Measurements from ENCODE around the gene SUMO3.

Gene SUMO3

DNA sequence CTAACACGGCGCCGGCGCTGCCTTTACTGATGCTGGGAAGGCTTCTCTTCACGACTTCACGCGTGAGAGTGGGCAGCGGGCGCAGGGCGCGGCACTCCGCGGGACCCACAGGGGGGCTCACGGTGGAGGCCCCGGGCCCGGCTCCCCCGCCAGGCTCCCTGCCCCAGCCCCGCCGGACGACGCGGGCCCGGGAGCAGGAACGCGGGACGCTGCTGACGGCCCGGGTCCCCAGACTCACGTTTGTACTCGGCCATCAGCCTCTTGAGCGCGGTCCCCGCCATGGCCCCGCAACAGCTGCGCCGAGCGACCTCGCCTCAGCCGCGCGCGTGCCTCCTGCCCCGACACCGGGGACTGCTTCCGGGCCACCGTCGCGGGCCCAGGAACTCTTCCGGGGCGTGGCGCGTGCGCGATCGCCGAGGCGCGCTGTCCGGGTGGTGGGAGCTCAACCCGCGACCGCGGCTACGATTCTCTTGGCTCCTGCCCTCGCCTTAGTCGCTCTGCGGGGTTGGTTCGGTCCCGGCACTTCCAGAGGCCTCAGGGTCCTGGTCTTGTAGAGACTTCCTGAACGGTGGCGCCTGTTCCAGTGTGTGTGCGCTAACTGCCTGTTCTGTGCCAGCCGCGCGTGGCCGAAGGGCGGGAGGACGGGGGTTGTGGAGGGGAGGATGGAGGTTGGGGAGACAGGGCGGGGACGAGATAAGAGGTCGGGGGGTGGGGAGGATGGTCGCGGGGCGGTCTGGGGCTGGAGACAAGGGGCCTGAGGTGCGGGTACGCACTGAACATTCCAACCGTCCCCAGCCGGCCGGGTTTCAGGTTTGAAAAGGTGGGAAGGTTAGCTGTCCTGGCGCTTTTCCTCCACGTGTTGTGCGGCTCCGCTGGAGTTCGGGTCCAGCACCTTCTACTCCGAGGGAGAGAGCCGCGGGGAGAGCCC, 16.1 kb downstream of the SUMO3 start, which contains the start of gene UBE2G2:
Gene UBE2G2, minus strand, starts transcription at position 353 of the 928 bp plus-strand sequence. Its CDS starts 72 bp downstream, at position 281.
- peak; percentile 82 for DNase-seq

DNA sequence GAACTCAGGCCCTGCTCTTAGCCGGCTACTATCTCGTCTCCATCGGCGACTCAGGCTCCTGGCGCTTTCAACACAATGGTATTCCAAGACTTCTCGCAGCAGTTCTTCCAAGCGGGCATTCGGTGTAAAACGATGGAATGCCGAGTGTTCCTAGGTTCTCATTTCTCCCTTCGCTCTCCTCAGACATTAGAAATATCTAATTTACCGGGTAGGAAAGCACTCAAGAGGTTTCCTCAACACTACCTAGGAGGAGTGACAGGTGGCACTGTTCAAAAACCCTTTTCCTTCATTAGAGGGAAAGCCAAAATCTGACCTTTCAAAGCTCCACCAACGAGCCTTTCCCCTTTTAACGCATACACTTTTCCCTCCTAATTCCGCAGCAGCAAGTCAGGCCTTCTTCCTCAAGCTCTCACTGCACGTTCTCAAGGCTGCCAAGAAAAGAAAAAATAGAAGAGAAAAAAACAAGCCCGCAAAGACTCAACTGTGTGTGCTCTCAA, 16.8 kb downstream of the SUMO3 start:
- DNase-seq = no peak

DNA sequence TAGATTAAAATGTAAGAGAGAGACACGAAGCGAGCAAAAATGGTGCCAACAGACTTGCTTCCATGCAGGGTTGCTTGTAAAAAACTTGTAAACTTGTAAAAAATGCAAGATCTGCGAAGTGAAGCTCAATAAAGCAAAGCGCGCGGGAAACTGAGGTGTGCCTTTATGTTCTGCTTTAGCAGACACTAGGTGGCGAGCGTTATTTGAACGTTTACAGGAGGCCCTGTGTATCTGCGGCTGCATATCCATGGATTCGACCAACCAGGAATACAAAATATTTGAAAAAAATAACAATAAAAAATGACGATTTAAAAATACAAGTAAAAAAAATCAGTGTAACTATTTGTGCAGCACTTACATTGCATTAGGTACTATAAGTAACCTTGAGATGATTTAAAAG, 17.8 kb downstream of the SUMO3 start:
- DNase-seq = no peak

DNA sequence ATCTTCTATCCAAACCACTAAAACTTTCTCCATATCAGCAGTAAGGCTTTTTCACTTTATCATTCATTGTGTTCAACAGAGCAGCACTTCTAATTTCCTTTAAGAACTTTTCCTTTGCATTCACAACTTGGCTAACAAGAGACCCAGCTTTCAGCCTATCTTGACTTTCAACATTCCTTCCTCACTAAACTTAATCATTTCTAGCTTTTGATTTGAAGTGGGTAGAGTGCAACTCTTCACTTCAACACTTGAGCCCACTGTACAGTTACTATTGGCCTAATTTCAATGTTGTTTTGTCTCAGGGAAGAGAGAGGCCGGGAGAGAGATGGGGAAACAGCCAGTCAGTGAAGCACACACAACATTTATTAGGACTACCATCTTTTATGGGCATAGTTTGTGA, 18.2 kb downstream of the SUMO3 start:
- no peak for DNase-seq

DNA sequence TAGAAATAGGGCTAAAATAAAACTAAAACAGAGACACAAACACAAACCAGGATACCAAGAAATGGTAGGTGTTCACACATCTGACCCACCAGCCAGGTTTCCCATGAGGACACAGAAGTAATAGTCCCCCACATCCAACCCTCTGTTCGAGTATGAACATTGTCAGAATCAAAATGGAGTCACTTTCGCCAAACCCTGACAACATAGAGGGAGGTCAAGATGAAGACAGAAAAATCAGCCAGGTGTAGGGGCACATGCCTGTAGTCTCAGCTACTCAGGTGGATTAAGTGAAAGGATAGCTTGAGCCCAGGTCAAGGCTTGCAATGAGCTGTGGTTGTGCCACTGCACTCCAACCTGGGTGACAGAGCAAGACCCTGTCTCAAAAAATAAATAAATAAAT, 20.1 kb downstream of the SUMO3 start:
- DNase-seq = no peak

DNA sequence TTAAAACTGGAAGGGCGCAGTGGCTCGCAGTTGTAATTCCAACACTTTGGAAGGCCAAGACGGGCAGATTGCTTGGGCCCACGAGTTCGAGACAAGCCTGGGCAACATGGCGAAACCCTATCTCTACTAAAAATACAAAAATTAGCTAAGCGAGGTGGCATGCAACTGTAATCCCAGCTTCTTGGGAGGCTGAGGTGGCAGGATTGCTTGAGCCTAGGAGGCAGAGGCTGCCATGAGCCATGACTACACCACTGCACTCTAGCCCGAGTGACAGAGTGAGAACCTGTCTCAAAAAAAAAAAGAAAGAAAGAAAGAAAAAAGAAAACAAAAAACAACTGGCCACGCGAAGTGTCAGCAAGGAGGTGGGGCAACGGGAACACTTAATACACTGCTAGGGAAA, 22.5 kb downstream of the SUMO3 start:
- DNase-seq = no peak

DNA sequence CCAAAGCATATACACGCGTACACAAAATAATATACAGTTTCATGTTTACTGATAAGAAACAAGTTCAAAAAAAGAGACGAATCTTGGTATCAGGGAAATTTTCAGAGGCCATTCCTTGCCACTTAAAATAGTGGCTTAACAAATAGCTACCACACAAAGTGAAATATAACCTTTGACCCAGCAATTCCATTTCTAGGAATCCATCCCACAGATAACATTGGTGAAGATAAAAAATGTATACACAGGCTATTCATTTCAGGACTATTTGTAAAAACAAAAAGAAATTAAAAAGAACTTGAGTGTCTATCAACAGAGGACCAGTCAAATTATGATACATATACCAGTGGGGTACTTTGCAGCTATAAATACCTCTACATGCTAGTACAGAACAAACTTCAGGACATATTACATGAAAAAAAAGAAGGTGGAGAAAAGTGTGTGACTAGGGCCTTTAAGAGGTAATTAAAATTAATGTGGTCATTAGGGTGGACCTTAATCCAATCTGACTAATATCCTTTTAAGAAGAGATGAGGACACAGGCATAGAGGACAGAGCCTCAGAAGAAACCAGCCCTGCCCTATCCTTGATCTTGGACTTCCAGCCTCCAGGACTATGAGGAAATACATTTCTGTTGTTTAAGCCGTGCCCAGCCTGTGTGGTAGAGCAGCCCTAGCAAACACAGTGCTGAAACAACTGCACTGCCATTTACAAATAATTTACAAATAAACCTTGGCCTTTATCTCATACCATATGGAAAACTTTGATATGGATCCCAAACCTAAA, 24.1 kb downstream of the SUMO3 start:
- DNase-seq = no peak

DNA sequence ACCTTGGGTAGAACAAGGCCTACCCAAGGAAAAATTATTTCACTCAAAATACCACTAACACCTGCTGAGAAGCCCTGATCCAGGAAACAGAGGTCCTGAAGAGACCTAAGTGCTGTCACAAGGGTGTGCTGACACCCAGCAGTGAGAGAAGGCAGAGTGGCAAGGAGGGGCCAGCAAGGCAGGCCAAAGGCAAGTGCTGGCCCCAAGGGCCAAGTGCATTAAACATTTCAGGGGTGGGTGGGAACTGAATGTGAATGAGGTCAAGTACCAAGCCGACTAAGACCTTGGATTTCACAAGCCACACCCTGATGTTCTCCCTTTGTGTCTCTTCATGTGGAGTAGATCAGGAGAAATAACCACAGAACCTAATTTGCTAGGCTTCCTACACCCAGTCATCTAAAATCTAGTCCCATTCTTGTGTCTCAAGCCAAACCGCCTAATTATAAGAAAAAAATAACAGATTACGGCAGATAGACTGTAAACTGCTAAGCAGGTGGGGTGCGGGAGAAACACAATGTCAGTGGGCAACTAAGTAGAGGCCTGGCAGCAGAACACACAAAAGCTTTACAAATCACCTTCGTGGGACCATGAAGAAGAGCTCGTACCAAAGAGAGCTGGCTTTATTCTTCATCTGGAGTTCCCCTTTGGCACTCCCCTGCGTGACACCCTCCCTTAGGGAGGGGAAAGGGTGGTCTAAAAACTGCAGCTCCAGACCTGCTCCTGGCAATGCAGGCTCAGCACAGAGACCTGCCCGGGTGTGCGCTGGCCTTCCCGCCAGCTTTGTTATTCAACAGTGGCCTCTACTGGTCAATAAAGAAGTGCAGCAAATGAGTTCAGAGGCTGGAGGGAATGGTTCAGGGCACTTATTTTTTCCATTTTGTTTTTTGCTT, 24.9 kb downstream of the SUMO3 start:
- DNase-seq = peak; percentile 41

DNA sequence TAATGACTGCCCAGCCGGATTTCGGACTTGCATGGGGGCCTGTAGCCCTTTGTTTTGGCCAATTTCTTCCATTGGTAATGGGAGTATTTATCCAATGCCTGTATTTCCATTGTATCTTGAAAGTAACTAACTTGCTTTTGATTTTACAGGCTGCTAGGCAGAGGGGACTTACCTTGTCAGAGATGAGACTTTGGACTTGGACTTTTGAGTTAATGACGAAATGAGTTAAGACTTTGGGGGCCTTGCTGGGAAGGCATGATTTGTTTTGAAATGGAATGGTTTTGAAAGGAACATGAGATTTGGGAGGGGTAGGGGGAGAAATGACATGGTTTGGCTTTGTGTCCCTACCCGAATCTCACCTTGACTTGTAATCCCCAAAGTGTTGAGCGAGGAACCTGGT, 25.9 kb downstream of the SUMO3 start:
- DNase-seq = no peak

DNA sequence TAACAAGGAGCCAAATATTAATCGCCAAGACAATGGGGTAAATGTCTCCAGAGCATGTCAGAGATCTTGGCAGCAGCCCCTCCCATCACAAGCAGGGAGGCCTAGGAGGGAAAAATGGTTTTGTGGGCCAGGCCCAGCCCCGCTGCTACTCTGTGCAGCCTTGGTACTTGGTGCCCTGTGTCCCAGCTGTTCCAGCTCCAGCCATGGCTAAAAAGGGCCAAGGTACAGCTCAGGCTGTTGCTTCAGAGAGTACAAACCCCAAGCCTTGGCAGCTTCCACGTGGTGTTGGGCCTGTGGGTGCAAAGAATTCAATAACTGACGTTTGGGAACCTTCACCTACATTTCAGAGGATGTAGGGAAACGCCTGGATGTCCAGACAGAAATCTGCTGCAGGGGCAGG, 26.6 kb downstream of the SUMO3 start:
- no peak for DNase-seq

DNA sequence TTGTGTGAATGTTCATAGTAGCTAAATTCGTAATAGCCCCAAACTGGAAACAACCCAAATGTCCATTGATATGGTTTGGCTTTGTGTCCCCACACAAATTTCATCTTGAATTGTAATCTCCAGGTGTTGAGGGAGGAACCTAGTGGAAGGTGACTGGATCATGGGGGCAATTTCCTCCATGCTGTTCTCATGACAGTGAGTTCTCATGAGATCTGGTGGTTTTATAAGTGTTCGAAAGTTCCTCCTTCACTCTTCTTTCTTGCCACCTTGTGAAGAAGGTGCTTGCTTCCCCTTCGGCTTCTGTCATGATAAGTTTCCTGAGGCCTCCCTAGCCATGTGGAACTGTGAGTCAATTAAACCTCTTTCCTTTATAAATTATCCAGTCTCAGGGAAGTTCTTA, 27.5 kb downstream of the SUMO3 start:
- DNase-seq = no peak

DNA sequence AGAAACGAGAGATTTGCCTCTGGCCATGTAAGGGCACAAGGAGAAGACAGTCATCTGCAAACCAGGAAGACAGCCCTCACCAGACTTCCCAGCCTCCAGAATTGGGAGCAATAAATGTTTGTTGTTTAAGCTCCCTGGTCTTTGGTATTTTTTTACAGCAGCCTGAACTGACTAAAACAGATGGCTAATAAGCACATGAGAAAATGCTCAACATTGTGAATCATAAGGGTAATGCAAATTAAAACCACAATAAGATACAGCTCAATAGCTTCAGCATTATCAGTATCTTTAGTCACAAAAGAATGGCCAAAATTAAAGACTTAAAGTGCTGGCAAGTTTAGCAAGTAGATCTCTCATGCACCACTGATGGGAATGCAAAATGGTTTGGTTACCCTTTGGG, 28.0 kb downstream of the SUMO3 start:
- no peak for DNase-seq

DNA sequence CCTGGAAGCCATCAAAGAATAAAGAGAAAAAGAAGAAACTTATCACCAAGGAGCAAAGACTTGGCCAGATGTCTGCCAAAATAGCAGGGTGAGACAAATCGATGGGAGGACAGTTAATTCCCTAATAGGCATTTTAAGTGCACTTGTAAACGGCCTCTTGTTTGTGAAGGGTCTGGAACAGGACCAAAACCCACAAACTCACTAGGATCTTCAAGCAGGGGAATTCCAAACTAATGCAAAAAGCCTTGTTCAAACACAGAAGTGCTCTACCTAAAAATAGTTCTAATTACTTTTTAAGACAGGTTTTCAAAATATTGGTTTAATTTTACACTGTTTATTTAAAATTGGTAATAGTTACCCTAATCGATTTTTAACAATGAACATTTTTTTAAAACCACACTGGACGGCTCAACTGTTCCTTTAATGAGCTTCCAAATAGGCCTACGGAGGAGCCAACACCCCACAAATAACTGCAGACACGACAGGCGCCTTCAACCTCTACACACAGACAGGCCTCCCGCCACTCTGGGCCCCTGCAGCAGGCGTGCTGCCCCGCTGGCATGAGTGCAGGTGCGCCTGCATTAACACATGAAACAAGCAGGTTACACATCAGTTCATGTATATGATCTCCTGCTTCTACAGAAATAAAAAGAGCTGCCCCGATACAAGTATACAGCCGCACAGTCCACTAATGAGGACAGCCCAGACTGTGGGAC, 32.1 kb downstream of the SUMO3 start:
- no peak for DNase-seq

DNA sequence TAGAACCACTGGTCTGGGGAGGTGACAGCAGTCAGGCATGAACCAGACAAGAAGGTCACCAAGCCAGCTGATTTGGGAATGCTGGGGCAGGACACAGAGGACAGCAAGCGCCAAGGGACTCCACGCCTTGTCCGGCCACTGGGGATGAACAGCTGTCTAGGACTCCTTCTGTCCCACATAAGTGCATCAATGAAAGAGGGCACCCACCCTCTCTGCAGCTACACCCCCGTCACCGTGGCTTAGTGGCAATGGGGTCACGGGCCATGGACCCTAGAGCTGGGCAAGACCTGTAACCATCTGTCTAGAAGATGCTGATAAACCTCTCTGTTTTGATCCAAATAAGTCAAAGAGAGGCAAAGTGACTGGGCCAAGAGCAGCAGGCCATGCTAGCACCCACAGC, 33.1 kb downstream of the SUMO3 start:
- no peak for DNase-seq

DNA sequence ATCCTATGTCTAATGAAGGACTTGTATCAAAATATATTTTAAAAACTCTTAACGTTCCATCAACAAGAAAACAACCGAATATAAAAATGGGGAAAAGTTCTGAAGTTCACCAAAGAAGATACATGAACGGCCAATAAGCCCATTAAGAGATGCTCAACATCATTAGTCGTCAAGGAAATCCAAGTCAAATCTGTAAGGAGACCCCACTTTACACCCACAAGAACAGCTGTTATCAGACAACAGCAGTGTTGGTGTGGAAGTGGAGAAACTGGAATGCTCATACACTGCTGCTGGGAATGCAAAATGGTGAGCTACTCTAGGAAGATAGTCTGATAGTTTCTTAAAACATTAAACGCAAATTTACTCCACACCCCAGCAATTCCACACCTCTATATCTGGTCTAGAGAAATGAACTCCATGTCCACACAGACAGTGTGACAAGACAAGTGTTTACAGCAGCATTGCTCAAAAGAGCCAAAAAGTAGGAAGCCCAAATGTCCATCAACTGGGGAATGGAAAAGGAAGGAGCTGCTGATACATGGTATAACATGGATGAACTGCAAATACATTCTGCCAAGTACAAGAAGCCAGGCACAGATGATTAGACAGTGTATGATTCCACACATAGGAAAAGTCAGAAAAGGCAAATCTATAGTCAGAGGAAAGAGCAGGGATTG, 34.7 kb downstream of the SUMO3 start:
- DNase-seq = no peak

DNA sequence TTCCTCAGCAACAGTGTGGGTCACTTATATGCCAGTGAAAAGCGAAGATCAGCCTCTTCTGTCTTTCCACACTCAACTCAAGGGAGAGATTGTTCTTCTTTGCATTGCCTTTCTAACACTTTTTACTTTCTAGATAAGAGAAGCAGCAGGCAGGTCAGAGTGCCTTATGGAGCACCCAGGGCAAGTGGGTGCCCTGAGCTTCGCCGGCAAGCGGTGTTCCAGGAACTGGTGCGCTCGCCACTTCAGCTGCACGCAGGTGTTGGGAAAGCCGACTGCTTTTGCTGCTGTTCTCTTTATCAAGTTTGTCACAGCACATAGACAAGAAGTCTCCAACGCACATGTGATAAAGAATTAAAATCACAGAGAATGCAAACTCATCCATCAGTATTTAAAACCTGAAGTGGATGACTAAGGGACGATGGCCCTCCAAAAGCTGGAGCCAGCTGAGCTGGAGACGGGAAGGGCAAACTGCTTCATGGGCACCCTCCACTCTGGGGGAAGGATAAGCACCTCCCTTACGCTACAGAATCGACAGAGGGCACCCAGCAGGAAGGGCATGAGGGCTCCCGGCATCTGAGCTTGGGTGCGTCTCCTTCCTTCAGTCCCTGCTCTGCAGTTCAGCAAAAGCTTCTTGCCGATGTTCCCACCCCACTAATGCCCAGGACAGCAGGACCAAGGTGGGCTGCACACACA, 36.9 kb downstream of the SUMO3 start:
- no peak for DNase-seq

DNA sequence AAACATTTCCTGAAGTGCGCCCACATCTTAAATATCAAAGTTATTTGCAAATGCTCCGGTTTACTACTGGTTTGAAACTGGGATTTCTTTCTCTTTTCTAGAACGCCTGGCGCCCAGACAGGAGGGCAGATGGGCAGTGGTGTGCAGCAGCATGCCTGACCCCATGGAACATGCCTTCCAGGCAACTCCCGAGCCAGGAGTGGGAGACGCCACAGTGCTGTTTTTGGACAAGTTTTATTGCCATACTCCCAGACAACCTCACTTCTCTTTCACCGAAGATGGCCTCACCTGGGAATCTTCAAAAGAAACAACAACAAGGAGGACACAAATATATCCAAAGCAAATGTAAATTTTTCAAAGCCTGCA, 37.7 kb downstream of the SUMO3 start:
- no peak for DNase-seq

DNA sequence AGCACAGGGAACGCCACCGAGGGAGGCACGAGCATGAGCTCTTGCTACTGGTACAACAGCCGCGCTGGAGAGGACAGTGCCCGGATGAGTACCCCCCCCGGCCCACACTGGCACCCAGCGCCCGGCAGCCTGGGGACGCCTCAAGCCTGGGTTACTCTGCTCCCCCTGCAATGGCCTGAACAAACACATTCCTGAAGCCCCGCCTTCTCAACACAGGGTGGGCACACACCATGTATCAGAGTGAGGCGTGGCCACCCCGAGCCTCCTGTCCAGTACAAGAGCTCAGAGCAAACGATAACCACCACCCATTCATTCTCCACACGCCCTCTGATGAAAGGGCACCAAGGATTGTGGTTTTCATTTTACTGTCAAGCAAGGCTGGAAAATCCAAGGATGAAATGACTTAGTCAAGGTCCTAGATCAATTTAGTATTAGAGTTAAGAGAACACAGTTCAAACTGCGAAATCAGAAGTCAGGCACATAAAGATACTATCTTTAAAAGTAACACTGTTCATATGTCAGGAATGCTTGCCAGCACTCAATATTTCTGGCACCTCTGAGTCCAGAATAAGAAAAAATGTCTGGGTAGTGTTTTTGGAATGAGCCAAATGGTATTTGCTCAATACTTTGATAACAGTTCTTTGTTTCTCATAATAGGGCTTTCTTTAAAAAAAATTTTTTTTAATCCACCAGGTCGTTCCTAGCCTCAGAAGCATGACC, 38.3 kb downstream of the SUMO3 start:
- no peak for DNase-seq

DNA sequence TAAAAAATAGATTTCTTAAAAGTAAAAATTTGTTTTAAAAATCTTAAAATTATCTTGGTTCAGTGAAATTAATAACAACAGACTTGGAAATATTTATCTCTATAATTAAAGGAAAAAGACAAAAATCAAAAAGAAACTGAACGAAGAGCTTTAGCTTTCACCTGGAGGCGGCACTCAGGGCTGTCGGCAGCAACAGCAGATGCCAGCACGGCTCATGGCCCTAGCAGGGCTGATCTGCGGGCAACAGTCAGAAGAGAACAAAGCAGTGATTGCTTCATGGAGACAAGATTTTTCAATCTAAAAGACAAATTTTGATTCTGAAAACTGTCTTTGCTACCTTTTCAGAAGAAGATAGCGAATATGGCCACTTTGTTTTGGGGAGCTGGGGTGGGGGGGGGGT, 38.9 kb downstream of the SUMO3 start:
- no peak for DNase-seq

DNA sequence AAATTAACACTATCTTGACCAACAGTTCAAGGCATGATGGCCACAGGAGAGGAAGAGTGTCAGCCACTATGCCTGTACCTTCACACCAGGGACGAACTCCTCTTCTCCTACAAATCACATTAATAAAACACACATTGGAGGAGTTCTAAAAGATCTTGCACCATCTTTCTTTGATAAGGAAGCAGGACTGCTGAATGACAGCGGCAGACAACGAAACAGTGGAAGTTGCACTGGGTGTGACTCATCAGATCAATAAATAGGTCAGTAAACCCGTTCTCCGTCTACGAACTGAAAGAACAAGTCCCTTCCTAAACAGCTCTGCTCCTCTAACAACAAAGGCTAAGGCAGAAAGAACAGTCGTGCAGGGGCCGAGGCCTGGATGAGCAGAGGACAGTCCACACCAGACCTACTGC, 39.4 kb downstream of the SUMO3 start:
- no peak for DNase-seq
